HCT116 (cell line): ENCODE measurements around the gene FLNB. TPM values are rescaled to one million over a fixed set of nuclear protein-coding genes. Genes with fewer than 3 reads are reported as not detected.

Source experiments
- ATAC-seq: fragments of 200-7000 bp; cut with Tn5 transposase; 2 replicates; pipeline ENCODE4 v1.9.1; 2020; ENCODE audit warnings: mild to moderate bottlenecking, moderate library complexity
- BruUV-seq: library from RNA; stranded (reverse); fragments of 400-500 nt; replicated peaks from 2 replicates; lab custom pipeline; 2021; lab: Mats Ljungman, UMichigan
- CTCF ChIA-PET: fragments of 300-600 bp; sonication (Branson Sonifier 250); formaldehyde crosslinking; loops from one replicate; lab custom pipeline; 2021; ENCODE audit warnings: antibody characterized with exemption; lab: Charles Lee
- POLR2A ChIA-PET: fragments of 300-600, 350-600 bp; sonication (Branson Sonifier 250); formaldehyde crosslinking; loops from one replicate; lab custom pipeline; 2021; ENCODE audit warnings: antibody characterized with exemption; lab: Charles Lee
- RAD21 ChIA-PET, 2 experiments: fragments of 300-600 bp; sonication (Branson Sonifier 250); formaldehyde crosslinking; loops; one replicate each; lab custom pipeline; 2023; ENCODE audit warnings: low total read pairs in 2 of 2; ENCODE audit not compliant: uncharacterized antibody in 2 of 2, unreplicated experiment in 2 of 2, low non-redundant PET in 1 of 2; lab: Charles Lee
- DNase-seq: peaks from one replicate; pipeline ENCODE4 v3.0.0-alpha.2; 2010; ENCODE audit warnings: low read depth, low spot score
- H2AFZ ChIP-seq: fragments of 200-600 bp; shearing (Covaris generic), sonication (generic); 2 replicates; pipeline ENCODE4 v1.6.1; 2017; ENCODE audit warnings: low read depth, mixed run types, mixed read lengths, antibody characterized with exemption, low read length; ENCODE audit not compliant: poor library complexity, severe bottlenecking
- H3K27ac ChIP-seq: 2 replicates; pipeline ENCODE4 v1.5.1; 2012; ENCODE audit warnings: low read depth, low read length
- H3K27me3 ChIP-seq: fragments of 200-600 bp; sonication (generic); 2 replicates; pipeline ENCODE4 v1.6.1; 2016; ENCODE audit warnings: mixed run types, low read length, mixed read lengths; ENCODE audit not compliant: insufficient read depth
- H3K36me3 ChIP-seq, 2 experiments: fragments of 200-500 bp in 1 of 2; fragments of 200-600 bp in 1 of 2; sonication (Bioruptor generic) in 1 of 2; sonication (generic) in 1 of 2; 2 replicates each; pipeline versions ENCODE4 v1.5.1 to v1.6.1; 2014 to 2016; ENCODE audit warnings: low read length in 2 of 2, inconsistent platforms in 1 of 2, mixed read lengths in 1 of 2, mixed run types in 1 of 2; ENCODE audit not compliant: insufficient read depth in 2 of 2, control insufficient read depth in 1 of 2
- H3K4me1 ChIP-seq, 2 experiments: fragments of 200-600 bp in 1 of 2; sonication (generic) in 1 of 2; 2 replicates each; pipeline versions ENCODE4 v1.5.1 to v1.6.1; 2012 to 2017; ENCODE audit warnings: low read length in 2 of 2, inconsistent platforms in 1 of 2, mild to moderate bottlenecking in 1 of 2, mixed read lengths in 1 of 2, mixed run types in 1 of 2, moderate library complexity in 1 of 2; ENCODE audit not compliant: insufficient read depth in 2 of 2, control insufficient read depth in 1 of 2
- H3K4me2 ChIP-seq: fragments of 200-600 bp; sonication (generic); 2 replicates; pipeline ENCODE4 v1.6.1; 2017; ENCODE audit warnings: mixed run types, low read length, mixed read lengths
- H3K4me3 ChIP-seq, 2 experiments: fragments of 200-600 bp in 1 of 2; sonication (generic) in 1 of 2; replicated peaks in 1 of 2; 2 replicates each; pipeline ENCODE4 v1.5.1; 2011 to 2016; ENCODE audit warnings: low read length in 2 of 2, control low read depth in 1 of 2, low read depth in 1 of 2, mild to moderate bottlenecking in 1 of 2, mixed read lengths in 1 of 2, mixed run types in 1 of 2
- H3K79me2 ChIP-seq: fragments of 200-600 bp; sonication (generic); 2 replicates; pipeline ENCODE4 v1.6.1; 2017; ENCODE audit warnings: mild to moderate bottlenecking, mixed run types, low read length, moderate library complexity, mixed read lengths; ENCODE audit not compliant: insufficient read depth
- H3K9ac ChIP-seq: fragments of 200-600 bp; sonication (generic); 2 replicates; pipeline ENCODE4 v1.6.1; 2016; ENCODE audit warnings: low read length, mixed read lengths
- H3K9me2 ChIP-seq: fragments of 200-600 bp; sonication (generic), shearing (Covaris generic); 2 replicates; pipeline ENCODE4 v1.6.1; 2017; ENCODE audit warnings: mixed run types, mild to moderate bottlenecking, moderate library complexity; ENCODE audit not compliant: insufficient read depth
- H3K9me3 ChIP-seq, 2 experiments: fragments of 200-500 bp in 1 of 2; fragments of 200-600 bp in 1 of 2; sonication (Bioruptor generic) in 1 of 2; sonication (generic) in 1 of 2; 2 replicates each; pipeline ENCODE4 v1.6.1; 2014 to 2017; ENCODE audit warnings: low read length in 2 of 2, mixed read lengths in 2 of 2, inconsistent platforms in 1 of 2, low read depth in 1 of 2, mild to moderate bottlenecking in 1 of 2, mixed run types in 1 of 2, moderate library complexity in 1 of 2; ENCODE audit not compliant: control insufficient read depth in 1 of 2, insufficient read depth in 1 of 2
- H4K20me1 ChIP-seq: fragments of 200-600 bp; sonication (generic), shearing (Covaris generic); 2 replicates; pipeline ENCODE4 v1.6.1; 2017; ENCODE audit warnings: mixed run types, mild to moderate bottlenecking, moderate library complexity; ENCODE audit not compliant: insufficient read depth
- CBX3 ChIP-seq: IDR thresholded peaks from 2 replicates; pipeline ENCODE4 v1.6.1; 2012; ENCODE audit warnings: low read depth
- CEBPB ChIP-seq: IDR thresholded peaks from 2 replicates; pipeline ENCODE4 v1.6.1; 2012; ENCODE audit warnings: low read depth
- ELF1 ChIP-seq: IDR thresholded peaks from 2 replicates; pipeline ENCODE4 v1.6.1; 2012; ENCODE audit warnings: low read depth, borderline replicate concordance
- EZH2 ChIP-seq: fragments of 200-600 bp; sonication (generic); IDR thresholded peaks from 2 replicates; pipeline ENCODE4 v1.6.1; 2017; ENCODE audit warnings: antibody characterized with exemption, mixed run types
- JUND ChIP-seq: IDR thresholded peaks from 2 replicates; pipeline ENCODE4 v1.6.1; 2012
- POLR2A ChIP-seq: IDR thresholded peaks from 2 replicates; pipeline ENCODE4 v1.7.0; 2011; ENCODE audit warnings: borderline replicate concordance; ENCODE audit not compliant: insufficient read depth, insufficient read length; ENCODE audit errors: extremely low read depth
- POLR2AphosphoS5 ChIP-seq: IDR thresholded peaks from 2 replicates; pipeline ENCODE4 v1.6.1; 2011; ENCODE audit warnings: mild to moderate bottlenecking, low read depth, low read length, moderate library complexity
- SP1 ChIP-seq: IDR thresholded peaks from 2 replicates; pipeline ENCODE4 v1.6.1; 2012; ENCODE audit warnings: low read depth
- SRF ChIP-seq: IDR thresholded peaks from 2 replicates; pipeline ENCODE4 v1.6.1; 2012; ENCODE audit warnings: low read depth
- YY1 ChIP-seq: IDR thresholded peaks from 2 replicates; pipeline ENCODE4 v1.6.1; 2011; ENCODE audit warnings: low read length, low read depth, moderate library complexity, mild to moderate bottlenecking; ENCODE audit not compliant: insufficient replicate concordance; ENCODE audit errors: extremely low read depth
- intact Hi-C: fragments of 100-400 bp; cut with micrococcal nuclease; formaldehyde crosslinking; loops from 2 replicates; pipeline ENCODE4 v1.10.0; 2022
- total RNA-seq: library from RNA; stranded (reverse); gene quantifications from one replicate; pipeline ENCODE4 v1.2.1, GENCODE V29; 2021; ENCODE audit not compliant: unreplicated experiment
- TF ChIP-seq, protein P1 (sequence below): IDR thresholded peaks from 2 replicates; pipeline ENCODE4 v1.6.1; 2012; ENCODE audit warnings: low read depth
- TF ChIP-seq, protein P2 (sequence below), 3 experiments: fragments of 200-600 bp in 1 of 3; sonication (generic) in 1 of 3; IDR thresholded peaks in 2 of 3; conservative IDR thresholded peaks in 1 of 3; 2 replicates each; pipeline ENCODE4 v1.5.1; 2012 to 2017; ENCODE audit warnings: low read depth in 2 of 3, low read length in 2 of 3, antibody characterized with exemption in 1 of 3, borderline replicate concordance in 1 of 3, control low read depth in 1 of 3, mild to moderate bottlenecking in 1 of 3, mixed read lengths in 1 of 3, mixed run types in 1 of 3, moderate library complexity in 1 of 3; ENCODE audit not compliant: insufficient read depth in 1 of 3

The FLNB gene
- total RNA-seq, 1 experiment from 2014 or later = 116 TPM

DNA sequence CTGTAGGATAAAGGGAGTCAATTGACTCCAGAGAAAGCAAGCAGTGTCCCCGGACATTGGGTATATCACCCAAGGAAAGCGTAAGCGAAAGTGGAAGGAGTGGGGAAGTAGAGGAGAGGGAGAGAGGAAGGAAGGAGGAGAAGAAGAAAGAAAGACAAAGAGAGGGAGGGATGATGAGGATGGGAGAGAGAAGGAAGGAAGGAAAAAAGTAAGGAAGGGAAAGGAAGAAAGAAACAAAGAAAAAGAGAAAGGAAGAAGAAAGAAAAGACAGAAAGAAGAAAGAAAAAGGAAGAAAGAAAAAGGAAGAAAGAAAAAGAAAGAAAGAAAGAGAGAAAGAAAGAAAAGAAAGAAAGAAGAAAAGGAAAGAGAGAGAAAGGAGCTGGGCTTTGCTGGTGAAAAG lies 201.7 kb downstream of the FLNB start (continued):
- TF ChIP-seq, protein P1, sequence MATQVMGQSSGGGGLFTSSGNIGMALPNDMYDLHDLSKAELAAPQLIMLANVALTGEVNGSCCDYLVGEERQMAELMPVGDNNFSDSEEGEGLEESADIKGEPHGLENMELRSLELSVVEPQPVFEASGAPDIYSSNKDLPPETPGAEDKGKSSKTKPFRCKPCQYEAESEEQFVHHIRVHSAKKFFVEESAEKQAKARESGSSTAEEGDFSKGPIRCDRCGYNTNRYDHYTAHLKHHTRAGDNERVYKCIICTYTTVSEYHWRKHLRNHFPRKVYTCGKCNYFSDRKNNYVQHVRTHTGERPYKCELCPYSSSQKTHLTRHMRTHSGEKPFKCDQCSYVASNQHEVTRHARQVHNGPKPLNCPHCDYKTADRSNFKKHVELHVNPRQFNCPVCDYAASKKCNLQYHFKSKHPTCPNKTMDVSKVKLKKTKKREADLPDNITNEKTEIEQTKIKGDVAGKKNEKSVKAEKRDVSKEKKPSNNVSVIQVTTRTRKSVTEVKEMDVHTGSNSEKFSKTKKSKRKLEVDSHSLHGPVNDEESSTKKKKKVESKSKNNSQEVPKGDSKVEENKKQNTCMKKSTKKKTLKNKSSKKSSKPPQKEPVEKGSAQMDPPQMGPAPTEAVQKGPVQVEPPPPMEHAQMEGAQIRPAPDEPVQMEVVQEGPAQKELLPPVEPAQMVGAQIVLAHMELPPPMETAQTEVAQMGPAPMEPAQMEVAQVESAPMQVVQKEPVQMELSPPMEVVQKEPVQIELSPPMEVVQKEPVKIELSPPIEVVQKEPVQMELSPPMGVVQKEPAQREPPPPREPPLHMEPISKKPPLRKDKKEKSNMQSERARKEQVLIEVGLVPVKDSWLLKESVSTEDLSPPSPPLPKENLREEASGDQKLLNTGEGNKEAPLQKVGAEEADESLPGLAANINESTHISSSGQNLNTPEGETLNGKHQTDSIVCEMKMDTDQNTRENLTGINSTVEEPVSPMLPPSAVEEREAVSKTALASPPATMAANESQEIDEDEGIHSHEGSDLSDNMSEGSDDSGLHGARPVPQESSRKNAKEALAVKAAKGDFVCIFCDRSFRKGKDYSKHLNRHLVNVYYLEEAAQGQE = no peak
- TF ChIP-seq EZH2 = no peak
- no peak for TF ChIP-seq JUND

DNA sequence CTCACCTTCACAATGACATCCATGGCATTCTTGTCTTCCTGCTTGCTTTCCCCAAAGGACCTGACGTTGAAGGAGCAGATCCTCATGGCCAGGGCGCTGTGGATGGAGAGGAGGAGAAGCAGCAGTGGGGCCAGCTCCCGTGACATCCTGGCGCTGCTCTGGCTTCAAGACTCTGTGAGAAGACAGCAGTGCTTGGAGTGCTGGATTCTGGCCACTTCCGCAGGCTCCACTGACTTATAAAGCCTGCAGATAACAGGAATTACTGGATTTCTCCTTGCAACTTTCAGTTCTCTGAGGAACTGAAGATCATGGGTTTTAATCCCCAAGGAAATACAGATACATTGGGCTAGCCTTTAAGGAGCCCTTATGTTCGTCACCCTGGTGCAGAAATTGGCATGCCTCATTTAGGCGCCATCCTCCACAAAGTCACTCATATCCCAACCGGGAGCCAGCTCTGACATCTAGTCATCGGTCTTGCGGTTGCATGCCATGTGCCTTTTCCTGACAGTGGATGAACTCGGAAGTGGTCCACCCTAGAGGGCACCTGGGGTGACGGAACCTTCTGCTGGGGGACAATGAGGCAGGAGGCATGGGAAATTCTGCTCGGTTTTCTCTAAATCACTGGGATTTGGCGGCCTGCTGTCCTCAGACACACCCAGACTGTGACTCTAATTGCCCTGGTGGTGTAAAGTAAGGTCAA lies 202.7 kb downstream of the FLNB start, which contains the start of gene DNASE1L3:
Gene DNASE1L3 (minus strand): TSS at position 212 of the 700 bp plus-strand sequence. CDS start 66 bp downstream, at position 146.
- no peak for ATAC-seq
- RAD21 ChIA-PET = no interaction called here
- no peaks in the 10 kb centered on the region for H3K9me2 ChIP-seq
- no peaks in the 10 kb centered on the region for H3K9me3 ChIP-seq
- CTCF ChIA-PET = no interaction called here
- no peak within 1 kb of the TSS for H2AFZ ChIP-seq
- H3K9ac ChIP-seq = no peak within 1 kb of the TSS
- H4K20me1 ChIP-seq = no peaks in the 10 kb centered on the region
- no peaks in the 10 kb centered on the region for H3K27me3 ChIP-seq
- no peak within 1 kb of the TSS for H3K27ac ChIP-seq
- no TSS peak for BruUV-seq
- no peak for TF ChIP-seq SRF
- TF ChIP-seq, protein P2, sequence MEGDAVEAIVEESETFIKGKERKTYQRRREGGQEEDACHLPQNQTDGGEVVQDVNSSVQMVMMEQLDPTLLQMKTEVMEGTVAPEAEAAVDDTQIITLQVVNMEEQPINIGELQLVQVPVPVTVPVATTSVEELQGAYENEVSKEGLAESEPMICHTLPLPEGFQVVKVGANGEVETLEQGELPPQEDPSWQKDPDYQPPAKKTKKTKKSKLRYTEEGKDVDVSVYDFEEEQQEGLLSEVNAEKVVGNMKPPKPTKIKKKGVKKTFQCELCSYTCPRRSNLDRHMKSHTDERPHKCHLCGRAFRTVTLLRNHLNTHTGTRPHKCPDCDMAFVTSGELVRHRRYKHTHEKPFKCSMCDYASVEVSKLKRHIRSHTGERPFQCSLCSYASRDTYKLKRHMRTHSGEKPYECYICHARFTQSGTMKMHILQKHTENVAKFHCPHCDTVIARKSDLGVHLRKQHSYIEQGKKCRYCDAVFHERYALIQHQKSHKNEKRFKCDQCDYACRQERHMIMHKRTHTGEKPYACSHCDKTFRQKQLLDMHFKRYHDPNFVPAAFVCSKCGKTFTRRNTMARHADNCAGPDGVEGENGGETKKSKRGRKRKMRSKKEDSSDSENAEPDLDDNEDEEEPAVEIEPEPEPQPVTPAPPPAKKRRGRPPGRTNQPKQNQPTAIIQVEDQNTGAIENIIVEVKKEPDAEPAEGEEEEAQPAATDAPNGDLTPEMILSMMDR (IDR thresholded peaks at IDR 0.05 in 2 of 3, conservative IDR thresholded peaks at IDR 0.05 in 1 of 3; ENCODE audit: borderline replicate concordance in 1 of 3, insufficient read depth in 1 of 3, low read depth in 2 of 3, low read length in 2 of 3) = no peak
- TF ChIP-seq CBX3 = no peak
- TF ChIP-seq CEBPB = no peak
- no peak for TF ChIP-seq ELF1
- TF ChIP-seq SP1 = no peak
- no peak for TF ChIP-seq YY1
- no peak for TF ChIP-seq POLR2AphosphoS5
- TF ChIP-seq EZH2 = no peak
- TF ChIP-seq POLR2A = no peak
- TF ChIP-seq, all 23 proteins: peak for 0
- DNase-seq = no peak
- H3K36me3 ChIP-seq = no peaks in the 10 kb centered on the region
- H3K4me1 ChIP-seq = peaks cover 3 to 25% of the 10 kb centered on the region in 2 experiments; a peak in 3 of 4 replicates
- POLR2A ChIA-PET = no interaction called here
- no peak within 1 kb of the TSS for H3K4me3 ChIP-seq
- intact Hi-C loops = no loop called here
- H3K4me2 ChIP-seq = no peak within 1 kb of the TSS
- H3K79me2 ChIP-seq = no peaks in the 10 kb centered on the region
